Choroid plexus epithelial cell (primary cell): Measurements from ENCODE around the gene TBC1D14.
"Not testable (repeated sequence)": the region's sequence is repeated elsewhere in the genome, so short reads cannot be mapped to it uniquely, and the experiment has no call there.

Source experiments
- DNase-seq: peaks from one replicate; pipeline ENCODE4 v3.0.0-alpha.2; 2010; ENCODE audit warnings: low read depth
- H3K4me3 ChIP-seq: 2 replicates; pipeline ENCODE4 v1.5.1; 2011; ENCODE audit warnings: low read depth, mild to moderate bottlenecking, control low read depth, low read length, moderate library complexity
- CTCF ChIP-seq: conservative IDR thresholded peaks from 2 replicates; pipeline ENCODE4 v1.5.1; 2011; ENCODE audit warnings: low read depth, mild to moderate bottlenecking, control low read depth, inconsistent platforms, low read length, moderate library complexity

Gene TBC1D14

GRCh38 chr4:6890358-6890757 is 19.3 kb upstream of the TBC1D14 start:
- no peak for TF ChIP-seq CTCF
- no peak for DNase-seq
- no peak overlapping the region for H3K4me3 ChIP-seq

- not testable (repeated sequence) for H3K4me3 ChIP-seq, DNase-seq
These were observed 18.7 kb upstream of the TBC1D14 start for GRCh38 chr4:6890971-6891370.

- TF ChIP-seq CTCF, result no peak
- no peak overlapping the region for H3K4me3 ChIP-seq
- peak; percentile 34 for DNase-seq
These were observed 18.0 kb upstream of the TBC1D14 start for GRCh38 chr4:6891436-6892170.

- peak; percentile 43 for TF ChIP-seq CTCF
- DNase-seq, result peak; percentile 73
- no peak overlapping the region for H3K4me3 ChIP-seq
These were observed 17.3 kb upstream of the TBC1D14 start for GRCh38 chr4:6892190-6892908.

GRCh38 chr4:6892909-6893202 is 16.8 kb upstream of the TBC1D14 start:
- no peak for TF ChIP-seq CTCF
- H3K4me3 ChIP-seq, result no peak overlapping the region
- DNase-seq, result no peak

- no peak overlapping the region for H3K4me3 ChIP-seq
- DNase-seq, result peak; percentile 94
- TF ChIP-seq CTCF, result no peak
These were observed 16.1 kb upstream of the TBC1D14 start for GRCh38 chr4:6893449-6894085.

- no peak overlapping the region for H3K4me3 ChIP-seq
- TF ChIP-seq CTCF, result no peak
- DNase-seq, result no peak
These were observed 15.5 kb upstream of the TBC1D14 start for GRCh38 chr4:6894086-6894478.
